ENCODE data around the gene ZNF235. TPM values are rescaled to one million over a fixed set of nuclear protein-coding genes. Genes with fewer than 3 reads are reported as not detected.

The ZNF235 gene
- total and polyA plus RNA-seq, 2 of the 8 experiments (the other 6 are each of a cell fraction or from before 2014, with no cell fraction given): 2.0 to 5.3 TPM

DNA sequence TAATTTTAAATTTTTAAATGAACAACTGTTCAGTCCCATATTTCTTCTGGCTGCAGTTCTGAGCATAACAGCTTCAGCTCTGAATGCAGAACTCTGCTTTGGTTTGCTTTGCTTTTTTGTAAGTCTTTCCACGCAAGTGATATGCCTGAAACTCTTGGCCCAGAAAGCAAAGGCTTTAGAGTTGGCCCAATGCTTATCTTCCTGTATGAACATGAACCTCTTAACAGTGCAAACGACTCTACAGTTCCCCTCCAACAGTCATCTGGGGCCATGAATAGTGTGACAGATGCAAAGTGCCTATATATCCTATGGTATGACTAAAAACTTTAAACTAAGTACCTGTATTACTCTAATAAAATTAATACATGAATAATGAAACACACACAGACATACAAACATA is 37.0 kb upstream of the ZNF235 start (continued):
- TF ChIP-seq CHD7 (IDR thresholded peaks at IDR 0.05; ENCODE audit: insufficient replicate concordance, low read length): no peak
